ENCODE measurements around the gene USE1. TPM values are rescaled to one million over a fixed set of nuclear protein-coding genes. Genes with fewer than 3 reads are reported as not detected.

USE1 gene
- total and polyA plus RNA-seq, 2 donors (not counting 1 experiment from before 2014, with no cell fraction given), result 23.8 to 27.1 TPM

GRCh38 chr19:17229890-17230289 lies 14.7 kb downstream of the USE1 start:
- Histone ChIP-seq H2AFZ (ENCODE audit: low read length) (no peak overlapping the region), H3K9me3 (ENCODE audit: control insufficient read depth, insufficient read depth, low read depth, low read length) (no peaks in the 10 kb centered on the region), H3K4me1 (ENCODE audit: control insufficient read depth, extremely low read depth, insufficient read depth, low read length) (peaks cover under 1% of the 10 kb centered on the region), H3K4me2 (ENCODE audit: extremely low read depth, insufficient read depth, low read length) (no peak overlapping the region), H3K27me3 (ENCODE audit: control insufficient read depth, insufficient read depth, low read length) (no peaks in the 10 kb centered on the region), H3K4me3 (replicated peaks in 1 of 4; ENCODE audit: control extremely low read depth in 1 of 4, insufficient read depth in 1 of 4, low read depth in 3 of 4, low read length in 4 of 4) (no peak overlapping the region), H3K27ac (ENCODE audit: insufficient read depth, low read length) (no peak overlapping the region), H3K36me3 (ENCODE audit: control insufficient read depth, insufficient read depth, low read length) (peaks cover 14% of the 10 kb centered on the region), H3K79me2 (ENCODE audit: control insufficient read depth, insufficient read depth, low read length) (peaks cover 8% of the 10 kb centered on the region), H4K20me1 (ENCODE audit: control insufficient read depth, extremely low read depth, insufficient read depth, low read length) (no peaks in the 10 kb centered on the region), H3K9ac (ENCODE audit: insufficient read depth, low read length) (no peak overlapping the region)
- TF ChIP-seq EZH2 (IDR thresholded peaks at IDR 0.05; ENCODE audit: low read length, missing control alignments), result no peak
- TF ChIP-seq CTCF (conservative IDR thresholded peaks at IDR 0.05 in 1 of 2, IDR thresholded peaks at IDR 0.05 in 1 of 2; ENCODE audit: low read depth in 1 of 2, low read length in 2 of 2), result no peak
- DNase-seq (ENCODE audit: low read depth in 2 of 2), result no peak

DNA sequence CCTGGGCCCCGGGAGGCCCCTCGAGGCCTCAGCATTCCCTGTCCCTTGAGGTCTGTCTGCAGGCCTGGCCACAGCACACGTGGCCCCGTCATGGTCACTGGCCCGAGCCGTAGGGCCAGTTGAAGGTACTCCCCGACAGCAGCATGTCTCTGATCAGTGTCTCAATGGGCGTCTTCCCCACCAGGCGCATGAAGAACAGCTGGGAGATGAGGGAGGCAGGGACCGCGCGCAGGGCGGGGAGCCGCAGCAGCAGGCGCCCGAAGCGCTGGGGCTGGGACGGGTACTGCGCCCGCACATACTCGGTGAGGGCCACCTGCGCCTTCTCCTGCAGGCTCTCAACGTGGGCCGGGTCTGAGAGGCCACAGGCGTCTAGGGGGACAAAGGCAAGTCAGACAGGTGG lies 17.1 kb downstream of the USE1 start:
- no peak overlapping the region for H3K4me3 ChIP-seq (replicated peaks in 1 of 4; ENCODE audit: control extremely low read depth in 1 of 4, insufficient read depth in 1 of 4, low read depth in 3 of 4, low read length in 4 of 4)
- no peak for TF ChIP-seq EZH2 (IDR thresholded peaks at IDR 0.05; ENCODE audit: low read length, missing control alignments)
- no peak for TF ChIP-seq CTCF (conservative IDR thresholded peaks at IDR 0.05 in 1 of 2, IDR thresholded peaks at IDR 0.05 in 1 of 2; ENCODE audit: low read depth in 1 of 2, low read length in 2 of 2)

DNA sequence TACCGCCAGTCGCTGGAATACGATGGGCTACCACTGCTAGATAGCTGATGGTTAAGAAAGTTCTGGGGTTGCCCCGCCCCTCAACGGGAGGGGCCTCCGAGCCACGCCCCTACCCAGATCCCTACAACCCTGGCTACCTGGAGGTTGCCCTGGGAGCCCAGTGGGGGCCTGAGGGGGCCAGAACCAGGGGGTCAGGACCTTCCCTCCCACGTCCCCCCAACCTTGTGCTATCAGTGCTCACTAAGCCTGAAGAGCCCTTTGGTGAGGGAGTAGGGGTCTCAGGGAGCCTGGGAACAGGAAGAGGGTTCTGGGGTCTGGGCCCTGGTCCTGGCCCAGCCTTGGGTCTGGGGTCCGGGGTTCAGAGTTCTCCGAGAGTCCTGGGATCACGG lies 19.7 kb downstream of the USE1 start:
- Histone ChIP-seq H3K9ac (ENCODE audit: insufficient read depth, low read length) (peak overlapping the region; percentile 37), H3K4me3 (replicated peaks in 1 of 4; ENCODE audit: control extremely low read depth in 1 of 4, insufficient read depth in 1 of 4, low read depth in 3 of 4, low read length in 4 of 4) (peak overlapping the region; percentile 60 to 66 (median 62))

More for the DNA sequence above, 17.1 kb downstream of the USE1 start:
- H3K4me2 ChIP-seq (ENCODE audit: extremely low read depth, insufficient read depth, low read length), result no peak overlapping the region
- no peaks in the 10 kb centered on the region for H3K9me3 ChIP-seq (ENCODE audit: control insufficient read depth, insufficient read depth, low read depth, low read length)
- no peaks in the 10 kb centered on the region for H4K20me1 ChIP-seq (ENCODE audit: control insufficient read depth, extremely low read depth, insufficient read depth, low read length)
- no peak overlapping the region for H2AFZ ChIP-seq (ENCODE audit: low read length)
- no peak overlapping the region for H3K9ac ChIP-seq (ENCODE audit: insufficient read depth, low read length)
- H3K27me3 ChIP-seq (ENCODE audit: control insufficient read depth, insufficient read depth, low read length), result no peaks in the 10 kb centered on the region
- peaks cover 12% of the 10 kb centered on the region for H3K79me2 ChIP-seq (ENCODE audit: control insufficient read depth, insufficient read depth, low read length)
- no peak overlapping the region for H3K27ac ChIP-seq (ENCODE audit: insufficient read depth, low read length)
- peaks cover 16% of the 10 kb centered on the region for H3K36me3 ChIP-seq (ENCODE audit: control insufficient read depth, insufficient read depth, low read length)
- peaks cover 9% of the 10 kb centered on the region for H3K4me1 ChIP-seq (ENCODE audit: control insufficient read depth, extremely low read depth, insufficient read depth, low read length)
- DNase-seq (ENCODE audit: low read depth in 2 of 2), result no peak

More for the DNA sequence above, 19.7 kb downstream of the USE1 start:
- H3K27ac ChIP-seq (ENCODE audit: insufficient read depth, low read length), result peak overlapping the region; percentile 27
- H2AFZ ChIP-seq (ENCODE audit: low read length), result no peak overlapping the region
- TF ChIP-seq EZH2 (IDR thresholded peaks at IDR 0.05; ENCODE audit: low read length, missing control alignments) (no peak), CTCF (conservative IDR thresholded peaks at IDR 0.05 in 1 of 2, IDR thresholded peaks at IDR 0.05 in 1 of 2; ENCODE audit: low read depth in 1 of 2, low read length in 2 of 2) (no peak)
- peaks cover 12% of the 10 kb centered on the region for H3K79me2 ChIP-seq (ENCODE audit: control insufficient read depth, insufficient read depth, low read length)
- no peaks in the 10 kb centered on the region for H3K9me3 ChIP-seq (ENCODE audit: control insufficient read depth, insufficient read depth, low read depth, low read length)
- H3K4me1 ChIP-seq (ENCODE audit: control insufficient read depth, extremely low read depth, insufficient read depth, low read length), result peaks cover 9% of the 10 kb centered on the region
- DNase-seq (ENCODE audit: low read depth in 2 of 2), result peak; percentile 37 to 50
- H3K36me3 ChIP-seq (ENCODE audit: control insufficient read depth, insufficient read depth, low read length), result peaks cover 15% of the 10 kb centered on the region
- H4K20me1 ChIP-seq (ENCODE audit: control insufficient read depth, extremely low read depth, insufficient read depth, low read length), result no peaks in the 10 kb centered on the region
- H3K4me2 ChIP-seq (ENCODE audit: extremely low read depth, insufficient read depth, low read length), result peak overlapping the region; percentile 99
- H3K27me3 ChIP-seq (ENCODE audit: control insufficient read depth, insufficient read depth, low read length), result no peaks in the 10 kb centered on the region

All from fibroblast of lung (primary cell).